ENCODE results near the gene FOXJ3. TPM values are rescaled to one million over a fixed set of nuclear protein-coding genes. Genes with fewer than 3 reads are reported as not detected.

Gene FOXJ3
- total and polyA plus RNA-seq, 2 of the 13 experiments (the other 11 are each of a cell fraction or from before 2014, with no cell fraction given) = 16.6 to 48.5 TPM

- TF ChIP-seq PHF5A (CRISPR knock-in tag; IDR thresholded peaks at IDR 0.05; ENCODE audit: low read depth, unreplicated experiment) (no peak), KDM6A (CRISPR knock-in tag; IDR thresholded peaks at IDR 0.05; ENCODE audit: low read depth) (no peak)
These were observed 196.4 kb downstream of the FOXJ3 start (continued) for GRCh38 chr1:42138586-42138985.

GRCh38 chr1:42137766-42138165 is 197.3 kb downstream of the FOXJ3 start:
- Histone ChIP-seq H3K9ac (ENCODE audit: insufficient read depth, low read depth, low read length) (no peak overlapping the region), H3K79me2 (ENCODE audit: insufficient read depth, low read length) (no peaks in the 10 kb centered on the region), H4K20me1 (ENCODE audit: insufficient read depth, low read length) (no peaks in the 10 kb centered on the region), H3K9me3 (ENCODE audit: low read length) (no peaks in the 10 kb centered on the region), H2AFZ (ENCODE audit: low read length) (no peak overlapping the region), H3K4me1 (ENCODE audit: insufficient read depth, low read length) (no peaks in the 10 kb centered on the region), H3K4me3 (replicated peaks in 1 of 3; ENCODE audit: insufficient read depth in 1 of 3, low read depth in 2 of 3, low read length in 3 of 3) (no peak overlapping the region), H3K4me2 (ENCODE audit: low read depth, low read length) (no peak overlapping the region), H3K27ac (ENCODE audit: extremely low read length, insufficient read depth, low read length) (no peak overlapping the region), H3K36me3 (replicated peaks in 1 of 2; ENCODE audit: control insufficient read depth in 1 of 2, insufficient read depth in 2 of 2, low read length in 2 of 2) (no peaks in the 10 kb centered on the region), H3K27me3 (ENCODE audit: control insufficient read depth in 1 of 2, insufficient read depth in 2 of 2, low read length in 2 of 2) (peaks cover 0 to 26% of the 10 kb centered on the region in 2 experiments; a peak in 3 of 5 replicates)
- no peak for DNase-seq (ENCODE audit: low spot score)
- ChIA-PET POLR2A (no interaction called here), CTCF (ENCODE audit: low intra/inter-chr PET ratio, low total read pairs) (no interaction called here)
- BruUV-seq (replicated peaks) = no TSS peak
- no peak for TF ChIP-seq MXI1 (IDR thresholded peaks at IDR 0.05; ENCODE audit: borderline replicate concordance, low read depth, low read length)
- no peak for TF ChIP-seq TRIM24 (CRISPR knock-in tag; IDR thresholded peaks at IDR 0.05)
- TF ChIP-seq PAX8 (CRISPR knock-in tag; IDR thresholded peaks at IDR 0.05; ENCODE audit: borderline replicate concordance) = no peak
- no peak for TF ChIP-seq ZNF609 (CRISPR knock-in tag; IDR thresholded peaks at IDR 0.05; ENCODE audit: borderline replicate concordance)
- TF ChIP-seq KDM2A (CRISPR knock-in tag; IDR thresholded peaks at IDR 0.05; ENCODE audit: borderline replicate concordance, low read depth) = no peak
- no peak for TF ChIP-seq ZNF878 (CRISPR knock-in tag; IDR thresholded peaks at IDR 0.05)
- no peak for TF ChIP-seq ZNF879 (CRISPR knock-in tag; IDR thresholded peaks at IDR 0.05)
- TF ChIP-seq MTF1 (CRISPR knock-in tag; IDR thresholded peaks at IDR 0.05) = no peak
- no peak for TF ChIP-seq RXRA (CRISPR knock-in tag; IDR thresholded peaks at IDR 0.05)
- no peak for TF ChIP-seq TEF (CRISPR knock-in tag; IDR thresholded peaks at IDR 0.05)
- no peak for TF ChIP-seq CHD2 (IDR thresholded peaks at IDR 0.05; ENCODE audit: low read depth, low read length)
- no peak for TF ChIP-seq ZBTB7A (CRISPR knock-in tag; IDR thresholded peaks at IDR 0.05)
- no peak for TF ChIP-seq BRD4 (CRISPR knock-in tag; IDR thresholded peaks at IDR 0.05)
- no peak for FAIRE-seq
- no peak for ATAC-seq
- intact Hi-C loops (cut with micrococcal nuclease; ENCODE audit: unreplicated experiment) = no loop called here
- in situ Hi-C loops (cut with HindIII; ENCODE audit: extremely low pct_ligation_motif_present, low pct_unique_long_range_greater_than_20kb) = no loop called here
- WGBS (ENCODE audit: low lambda C conversion rate) = 35% methylated on average over 10 of the region's 10 CpGs
